Upper lobe of right lung (tissue), 1 donor: ENCODE data around the gene HIPK2. TPM values are rescaled to one million over a fixed set of nuclear protein-coding genes. Genes with fewer than 3 reads are reported as not detected.

ENCODE experiments used
- ATAC-seq: fragments of 200-7000 bp; cut with Tn5 transposase; one replicate; pipeline ENCODE4 v1.9.1; 2020; ENCODE audit warnings: mild to moderate bottlenecking, moderate library complexity
- DNase-seq: peaks from one replicate; pipeline ENCODE4 v3.0.0-alpha.2; 2020
- H3K27ac ChIP-seq: fragments of 200-600 bp; one replicate; pipeline ENCODE4 v1.8.0; 2022
- H3K27me3 ChIP-seq: fragments of 200-600 bp; one replicate; pipeline ENCODE4 v1.8.0; 2022; ENCODE audit warnings: mild to moderate bottlenecking
- H3K36me3 ChIP-seq: fragments of 200-600 bp; one replicate; pipeline ENCODE4 v1.8.0; 2022
- H3K4me1 ChIP-seq: fragments of 200-600 bp; one replicate; pipeline ENCODE4 v1.8.0; 2022
- H3K4me3 ChIP-seq: fragments of 200-600 bp; one replicate; pipeline ENCODE4 v1.8.0; 2022; ENCODE audit warnings: mild to moderate bottlenecking
- H3K9me3 ChIP-seq: fragments of 200-600 bp; one replicate; pipeline ENCODE4 v1.8.0; 2022
- intact Hi-C: fragments of 100-400 bp; cut with DNase I; formaldehyde crosslinking; loops from one replicate; pipeline ENCODE4 v1.11.0; 2022
- total RNA-seq: library from RNA; stranded (reverse); fragmentation: NEBNext Ultra II Directional; extraction: Animal tissue kit (Norgen Biotek cat#: 25700); gene quantifications from one replicate; pipeline ENCODE4 v1.2.1, GENCODE V29; 2021
- TF ChIP-seq, protein P1 (sequence below): fragments of 200-600 bp; IDR thresholded peaks from one replicate; pipeline ENCODE4 v1.8.0; 2022; ENCODE audit warnings: antibody characterized with exemption
- donor health status: DM: no; HTN: yes; CAD: no; lungs with severe emphysema.

HIPK2 gene
- total RNA-seq, 1 donor from 2014 or later, result 64.3 TPM

DNA sequence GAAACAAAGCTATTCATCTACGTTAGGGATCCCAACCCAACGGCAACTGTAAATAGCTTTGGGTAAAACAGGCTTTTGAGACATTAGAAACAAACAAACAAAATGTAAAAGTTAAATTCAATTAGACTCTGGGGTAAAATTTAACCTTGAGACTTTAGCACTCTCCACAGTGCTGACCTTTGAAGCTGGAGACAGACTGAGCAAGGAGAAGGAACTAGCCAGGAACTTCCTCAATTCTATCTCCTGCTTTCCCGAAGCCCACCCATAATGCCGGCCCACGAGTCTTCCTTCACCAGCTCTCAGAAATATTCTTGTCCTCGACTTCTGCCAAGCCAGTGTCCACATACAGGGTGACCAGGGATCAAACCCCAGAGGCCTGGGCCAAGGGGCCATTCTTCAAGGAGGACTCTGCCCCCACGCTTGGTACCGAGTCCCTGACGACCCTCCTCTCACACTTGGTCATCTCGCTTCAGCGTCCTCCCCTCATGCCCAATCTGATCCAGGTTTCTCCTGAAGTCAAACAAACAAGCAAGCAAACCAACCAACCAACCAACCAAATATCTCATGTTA, 114.1 kb downstream of the HIPK2 start:
- TF ChIP-seq, protein P1, sequence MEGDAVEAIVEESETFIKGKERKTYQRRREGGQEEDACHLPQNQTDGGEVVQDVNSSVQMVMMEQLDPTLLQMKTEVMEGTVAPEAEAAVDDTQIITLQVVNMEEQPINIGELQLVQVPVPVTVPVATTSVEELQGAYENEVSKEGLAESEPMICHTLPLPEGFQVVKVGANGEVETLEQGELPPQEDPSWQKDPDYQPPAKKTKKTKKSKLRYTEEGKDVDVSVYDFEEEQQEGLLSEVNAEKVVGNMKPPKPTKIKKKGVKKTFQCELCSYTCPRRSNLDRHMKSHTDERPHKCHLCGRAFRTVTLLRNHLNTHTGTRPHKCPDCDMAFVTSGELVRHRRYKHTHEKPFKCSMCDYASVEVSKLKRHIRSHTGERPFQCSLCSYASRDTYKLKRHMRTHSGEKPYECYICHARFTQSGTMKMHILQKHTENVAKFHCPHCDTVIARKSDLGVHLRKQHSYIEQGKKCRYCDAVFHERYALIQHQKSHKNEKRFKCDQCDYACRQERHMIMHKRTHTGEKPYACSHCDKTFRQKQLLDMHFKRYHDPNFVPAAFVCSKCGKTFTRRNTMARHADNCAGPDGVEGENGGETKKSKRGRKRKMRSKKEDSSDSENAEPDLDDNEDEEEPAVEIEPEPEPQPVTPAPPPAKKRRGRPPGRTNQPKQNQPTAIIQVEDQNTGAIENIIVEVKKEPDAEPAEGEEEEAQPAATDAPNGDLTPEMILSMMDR, result no peak
- H3K27me3 ChIP-seq, result no peaks in the 10 kb centered on the region
- ATAC-seq, result peak; percentile 61
- no peak overlapping the region for H3K27ac ChIP-seq
- no peaks in the 10 kb centered on the region for H3K9me3 ChIP-seq
- no peak overlapping the region for H3K4me3 ChIP-seq
- no peaks in the 10 kb centered on the region for H3K36me3 ChIP-seq
- DNase-seq, result no peak
- intact Hi-C loops, result no loop called here
- H3K4me1 ChIP-seq, result peaks cover 39% of the 10 kb centered on the region

DNA sequence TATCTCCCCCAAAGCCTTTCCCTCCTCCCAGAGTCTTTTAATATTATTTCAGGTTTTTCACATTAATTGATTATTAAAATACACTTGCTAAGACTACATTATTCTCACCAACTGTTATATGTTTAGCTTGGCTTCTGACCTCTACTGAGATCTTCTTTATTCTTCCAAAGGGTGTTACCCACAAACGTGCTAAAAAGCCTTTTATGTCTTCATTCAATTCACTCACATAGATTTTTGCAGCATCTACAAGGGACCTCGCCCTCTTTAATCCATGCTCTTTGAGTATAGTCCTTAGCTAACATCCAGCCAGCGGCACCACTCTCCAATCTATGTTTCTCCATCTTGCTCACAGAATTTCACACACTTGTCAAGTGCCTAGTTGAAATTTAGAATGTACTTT, 115.9 kb downstream of the HIPK2 start:
- ATAC-seq, result no peak
- Histone ChIP-seq H3K27me3 (no peaks in the 10 kb centered on the region), H3K9me3 (no peaks in the 10 kb centered on the region), H3K36me3 (no peaks in the 10 kb centered on the region), H3K4me1 (peaks cover 40% of the 10 kb centered on the region), H3K27ac (no peak overlapping the region), H3K4me3 (no peak overlapping the region)
- TF ChIP-seq, protein P1, result no peak
- DNase-seq, result no peak
- intact Hi-C loops, result no loop called here

DNA sequence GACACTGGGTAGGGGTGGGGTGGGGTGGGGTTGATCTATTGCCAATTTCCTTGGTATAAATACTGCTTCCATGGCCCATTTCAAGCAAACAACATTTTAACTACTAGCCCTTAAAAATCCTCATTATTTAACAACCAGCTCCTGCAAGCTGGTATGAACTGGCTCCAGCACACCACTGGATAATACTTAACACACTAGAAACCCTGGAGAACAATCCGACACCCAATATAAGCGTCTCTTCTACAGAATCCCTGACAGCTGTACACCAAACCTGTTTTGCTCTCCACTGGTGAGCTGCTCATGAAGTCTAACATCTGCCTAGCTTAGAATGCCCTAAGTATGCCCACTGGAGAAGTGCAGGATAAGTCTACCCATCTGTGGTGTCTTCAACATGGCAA, 116.8 kb downstream of the HIPK2 start:
- no peak for DNase-seq
- TF ChIP-seq, protein P1, result no peak
- Histone ChIP-seq H3K36me3 (no peaks in the 10 kb centered on the region), H3K4me1 (peaks cover 40% of the 10 kb centered on the region), H3K27ac (no peak overlapping the region), H3K4me3 (no peak overlapping the region), H3K9me3 (no peaks in the 10 kb centered on the region), H3K27me3 (no peaks in the 10 kb centered on the region)
- intact Hi-C loops, result no loop called here
- no peak for ATAC-seq

DNA sequence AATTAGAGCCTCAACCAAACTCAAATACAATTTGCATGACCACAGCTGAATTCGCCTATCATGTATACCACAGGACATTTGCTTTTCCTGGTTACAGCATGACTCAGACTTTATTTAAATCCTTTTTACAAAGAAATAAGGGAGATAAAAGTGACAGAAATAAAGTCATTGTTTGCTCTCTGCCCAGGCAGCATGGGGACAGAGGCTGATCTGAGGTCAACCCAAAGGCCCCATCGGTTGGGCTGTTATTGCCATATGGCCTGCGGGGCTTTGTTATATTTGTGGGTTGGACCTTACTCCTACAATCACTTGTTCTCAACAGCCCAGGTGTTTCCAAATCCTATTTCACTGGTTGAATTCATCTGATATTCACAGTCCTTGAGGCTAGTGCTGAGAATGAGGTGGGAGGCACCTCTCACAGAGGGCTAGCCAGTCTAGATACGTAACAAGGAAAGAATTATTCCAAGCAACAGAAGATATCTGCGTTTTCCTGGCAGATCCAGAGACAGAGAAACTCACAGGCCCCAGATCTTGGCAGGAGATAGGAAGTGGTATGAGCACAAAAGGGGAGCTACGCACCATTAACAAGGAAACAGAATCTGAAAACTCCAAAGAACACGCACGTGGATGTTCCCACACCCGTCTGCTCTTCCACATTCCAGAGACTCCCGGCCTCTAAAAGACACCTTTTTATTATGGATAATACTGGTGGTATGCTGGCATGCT, 117.3 kb downstream of the HIPK2 start:
- intact Hi-C loops, result no loop called here
- Histone ChIP-seq H3K4me1 (peaks cover 40% of the 10 kb centered on the region), H3K36me3 (no peaks in the 10 kb centered on the region), H3K27ac (no peak overlapping the region), H3K27me3 (no peaks in the 10 kb centered on the region), H3K9me3 (no peaks in the 10 kb centered on the region), H3K4me3 (no peak overlapping the region)
- no peak for DNase-seq
- no peak for ATAC-seq
- TF ChIP-seq, protein P1, result no peak

DNA sequence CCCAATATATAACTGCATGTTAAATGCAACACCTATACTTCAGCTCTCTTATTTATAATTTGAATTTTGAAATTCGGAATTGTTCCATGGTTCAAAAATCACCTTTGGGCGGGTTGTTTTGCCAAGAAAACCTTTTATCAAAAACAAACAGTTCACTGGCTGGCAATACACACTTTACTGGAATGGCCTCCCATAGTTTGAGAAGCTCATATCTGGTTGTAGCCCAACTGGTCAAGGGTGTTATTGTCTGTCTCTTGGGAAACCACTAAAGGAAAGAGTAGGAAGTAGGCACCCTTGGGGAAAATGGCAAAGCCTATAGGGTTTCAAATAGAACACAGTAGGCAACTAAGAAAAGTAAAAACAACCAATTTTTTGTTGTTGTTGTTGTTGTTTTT, 117.9 kb downstream of the HIPK2 start:
- Histone ChIP-seq H3K27ac (no peak overlapping the region), H3K27me3 (no peaks in the 10 kb centered on the region), H3K9me3 (no peaks in the 10 kb centered on the region), H3K36me3 (no peaks in the 10 kb centered on the region), H3K4me1 (peaks cover 40% of the 10 kb centered on the region), H3K4me3 (no peak overlapping the region)
- DNase-seq (no peak), ATAC-seq (peak; percentile 15)
- intact Hi-C loops, result no loop called here
- TF ChIP-seq, protein P1, result no peak
